GM19240 (cell line): Measurements from ENCODE around the gene BPIFA1.

Experiments used
- DNase-seq: peaks from one replicate; pipeline ENCODE4 v3.0.0; 2011; ENCODE audit warnings: low spot score; ENCODE audit not compliant: insufficient read length

Gene BPIFA1

DNA sequence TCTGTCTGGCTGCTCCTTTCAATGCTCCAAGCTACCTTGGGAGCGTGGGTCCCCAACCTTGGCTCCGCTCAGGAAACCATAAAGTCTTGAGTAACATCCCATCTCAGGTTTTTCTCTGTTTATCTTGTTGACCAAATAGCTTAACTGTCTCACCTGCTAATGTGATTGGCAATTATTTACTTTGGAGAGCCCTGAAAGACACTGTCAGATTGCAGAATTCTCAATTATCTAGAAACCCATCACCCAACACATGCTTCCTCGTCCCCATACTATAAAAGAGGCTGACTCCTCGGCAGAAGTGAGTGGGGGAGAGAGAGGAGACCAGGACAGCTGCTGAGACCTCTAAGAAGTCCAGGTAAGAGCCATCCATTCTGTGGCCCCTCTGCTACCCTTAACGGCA, at the start of gene BPIFA1:
Gene BPIFA1 (plus strand): TSS at position 301 of the 400 bp plus-strand sequence. CDS start 1,716 bp downstream, outside the sequence.
- no peak for DNase-seq

DNA sequence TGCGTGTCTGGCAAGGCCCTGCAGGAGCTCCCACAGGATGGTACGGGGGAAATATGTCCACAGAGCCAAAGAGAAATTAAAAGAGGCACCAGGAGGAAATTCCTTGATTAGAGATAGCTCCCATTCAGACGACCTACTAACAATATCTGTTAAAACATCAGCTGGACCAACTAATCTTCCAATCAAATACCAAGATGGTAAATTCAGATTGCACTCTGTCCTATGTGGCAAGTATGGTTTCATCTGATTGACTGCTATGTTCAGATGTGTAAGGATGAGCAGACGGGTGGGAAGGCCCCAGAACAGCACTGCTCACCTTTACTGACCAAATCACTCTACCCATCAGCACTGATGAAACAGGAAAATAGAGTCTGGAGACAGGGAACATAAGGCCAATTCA, 48.3 kb upstream of the BPIFA1 start:
- no peak for DNase-seq

- DNase-seq: no peak
Measured at GRCh38 chr20:33188421-33188820, 47.4 kb upstream of the BPIFA1 start.

GRCh38 chr20:33191484-33191883, 44.3 kb upstream of the BPIFA1 start:
- DNase-seq: no peak

DNA sequence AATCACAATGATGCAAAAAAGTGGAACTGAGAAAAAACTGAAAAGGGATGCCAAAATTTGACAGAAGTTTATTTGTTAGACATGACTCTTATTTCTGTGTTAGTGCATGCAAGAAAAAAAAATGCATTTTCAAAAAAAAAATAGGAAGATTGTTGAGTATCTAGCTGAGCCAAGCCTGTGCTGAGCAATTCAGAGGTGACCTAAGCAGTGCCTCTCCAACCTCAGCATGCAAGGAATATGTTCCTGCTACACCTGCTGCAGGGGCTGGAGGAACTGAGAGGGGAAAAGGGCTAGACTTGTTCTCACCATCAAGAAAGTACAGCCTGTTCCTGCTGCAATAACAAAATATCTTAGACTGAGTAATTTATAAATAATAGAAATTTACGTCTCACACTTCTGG, 43.8 kb upstream of the BPIFA1 start:
- no peak for DNase-seq

DNA sequence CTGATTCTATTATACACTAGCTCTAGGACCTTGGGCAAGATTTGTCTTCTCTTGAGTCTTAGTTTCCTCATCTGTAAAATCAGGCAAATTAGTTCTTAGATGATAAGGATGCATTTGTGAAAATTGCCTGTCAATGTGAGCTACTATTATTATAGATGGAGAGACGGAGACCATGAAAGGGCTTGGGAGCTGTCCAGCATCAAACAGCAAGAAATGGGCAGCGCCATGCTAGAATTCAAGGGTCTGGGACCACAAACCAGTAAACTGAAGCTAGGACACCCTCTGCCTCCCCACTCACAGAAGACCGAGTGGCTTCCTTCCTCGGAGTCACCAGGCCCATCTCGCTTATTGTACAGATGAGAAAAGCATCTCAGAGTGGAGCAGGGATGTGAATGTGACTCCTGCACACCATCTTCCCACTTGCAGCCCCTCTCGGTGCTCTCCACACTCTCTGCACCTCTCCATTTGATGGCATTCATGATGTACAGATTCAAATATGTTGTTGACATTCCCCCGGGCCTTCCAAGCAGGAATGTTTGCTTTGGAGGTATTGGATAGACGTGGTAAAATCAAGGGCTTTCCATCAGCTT, 42.8 kb upstream of the BPIFA1 start:
- no peak for DNase-seq

DNA sequence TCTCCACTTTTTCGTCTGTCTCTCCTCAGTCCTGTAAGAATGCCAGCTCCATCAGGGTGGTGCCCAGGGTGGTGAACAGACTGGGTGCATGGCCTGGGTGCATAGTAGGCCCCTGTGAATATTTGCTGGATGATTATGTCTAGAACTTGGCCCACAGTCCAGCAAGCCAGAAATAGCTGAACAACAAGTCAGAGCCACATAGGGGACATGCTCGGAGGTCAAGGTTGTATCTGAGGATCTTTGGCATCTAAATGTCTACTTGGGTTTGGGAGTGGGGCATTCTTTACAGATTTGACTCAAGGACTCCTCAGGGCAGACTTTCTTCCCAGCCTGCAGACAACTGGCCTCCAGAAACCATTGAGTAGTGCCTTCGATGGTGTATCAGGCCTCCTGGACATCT, 36.8 kb upstream of the BPIFA1 start:
- DNase-seq: no peak

GRCh38 chr20:33202451-33202850, 33.3 kb upstream of the BPIFA1 start:
- DNase-seq: no peak

DNA sequence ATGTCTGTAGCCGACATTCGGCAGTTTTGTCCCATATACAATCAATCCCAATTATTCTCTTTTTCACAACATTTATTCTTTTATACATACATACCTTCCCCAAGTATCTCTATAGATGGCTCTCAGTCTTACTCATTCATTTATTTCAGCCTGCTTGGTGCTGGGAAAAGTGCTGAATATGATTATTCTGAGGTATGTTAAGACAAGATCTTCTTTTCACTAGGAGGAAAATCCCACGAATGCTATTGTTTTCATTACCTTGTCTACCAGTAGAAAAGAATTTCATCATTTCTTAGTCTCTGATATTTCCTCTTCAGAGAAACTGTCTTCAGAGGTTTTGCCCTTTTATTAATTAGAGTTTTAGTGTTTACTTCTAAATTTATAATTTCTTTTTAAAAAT, 32.4 kb upstream of the BPIFA1 start:
- DNase-seq: no peak

GRCh38 chr20:33209789-33210188, 26.0 kb upstream of the BPIFA1 start:
- DNase-seq: peak; percentile 35

- no peak for DNase-seq
Measured at GRCh38 chr20:33210371-33210770, 25.4 kb upstream of the BPIFA1 start.

DNA sequence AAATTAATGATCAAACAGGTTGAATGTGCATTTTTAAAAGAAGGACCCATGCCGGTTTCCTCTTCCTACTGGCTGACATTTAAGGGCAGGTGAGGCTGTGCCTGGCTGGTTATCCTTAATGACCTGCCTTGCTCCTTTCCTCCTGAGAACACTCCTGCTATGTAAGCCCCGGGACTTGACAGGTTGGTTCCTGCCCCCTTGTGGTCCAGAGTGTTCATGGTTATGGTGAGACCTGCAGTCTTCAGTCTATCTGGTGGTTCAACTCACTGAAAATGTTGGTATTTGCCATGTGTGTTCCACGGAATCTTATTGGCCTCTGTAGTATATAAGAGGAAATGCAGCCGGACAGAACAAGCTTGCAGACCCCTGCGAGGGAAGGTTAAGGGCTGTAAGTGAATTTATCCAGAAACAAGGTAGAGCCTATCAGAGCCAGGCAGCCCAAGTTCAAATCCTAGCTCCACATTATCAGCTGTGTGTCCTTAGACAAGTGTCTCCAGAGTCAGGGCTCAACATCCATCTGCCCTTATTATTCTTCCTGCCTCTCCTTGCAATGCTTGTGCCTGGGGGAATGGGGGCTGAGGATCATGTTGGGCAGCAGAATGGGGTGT, 23.9 kb upstream of the BPIFA1 start:
- DNase-seq: peak; percentile 51

- no peak for DNase-seq
Measured at GRCh38 chr20:33217052-33217451, 18.7 kb upstream of the BPIFA1 start, which contains the start of gene BPIFA3. TSS of gene BPIFA3 (plus strand) at chr20:33217352. CDS start at chr20:33217537, 185 bp downstream.

DNA sequence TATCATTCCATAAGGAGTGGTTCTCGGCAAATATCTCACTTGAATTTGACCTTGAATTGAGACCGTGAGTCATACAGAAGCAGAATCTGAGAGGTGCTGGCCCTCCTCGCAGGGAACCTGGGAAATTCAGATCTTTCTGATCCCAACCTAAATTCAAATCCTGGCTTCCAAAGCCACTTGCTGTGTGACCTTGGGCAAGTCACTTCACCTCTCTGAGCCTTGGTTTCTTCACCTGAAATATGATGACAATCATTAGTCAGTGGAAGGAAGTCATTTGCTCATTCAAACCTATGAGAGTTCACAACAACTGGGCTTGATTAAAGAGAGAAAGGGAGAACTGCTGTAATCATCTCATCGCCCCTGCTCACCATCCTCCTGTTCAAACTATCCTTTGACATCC, 11.4 kb upstream of the BPIFA1 start:
- no peak for DNase-seq

- DNase-seq: no peak
Measured at GRCh38 chr20:33229843-33230242, 6.0 kb upstream of the BPIFA1 start.

DNA sequence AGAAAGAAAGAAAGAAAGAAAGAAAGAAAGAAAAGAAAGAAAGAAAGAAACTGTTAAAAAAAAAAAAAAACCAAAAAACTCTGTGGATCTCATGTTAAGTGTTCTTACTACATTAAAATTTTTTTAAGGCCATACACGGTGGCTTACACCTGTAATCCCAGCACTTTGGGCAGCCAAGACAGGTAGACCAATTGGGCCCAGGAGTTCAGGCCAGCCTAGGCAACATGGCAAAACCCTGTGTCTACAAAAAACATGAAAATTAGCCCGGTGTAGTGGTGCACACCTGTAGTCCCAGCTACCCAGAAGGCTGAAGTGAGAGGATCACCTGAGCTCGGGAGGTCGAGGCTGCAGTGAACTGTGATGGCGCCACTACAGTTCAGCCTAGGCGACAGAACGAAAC, 4.6 kb upstream of the BPIFA1 start:
- DNase-seq: no peak

DNA sequence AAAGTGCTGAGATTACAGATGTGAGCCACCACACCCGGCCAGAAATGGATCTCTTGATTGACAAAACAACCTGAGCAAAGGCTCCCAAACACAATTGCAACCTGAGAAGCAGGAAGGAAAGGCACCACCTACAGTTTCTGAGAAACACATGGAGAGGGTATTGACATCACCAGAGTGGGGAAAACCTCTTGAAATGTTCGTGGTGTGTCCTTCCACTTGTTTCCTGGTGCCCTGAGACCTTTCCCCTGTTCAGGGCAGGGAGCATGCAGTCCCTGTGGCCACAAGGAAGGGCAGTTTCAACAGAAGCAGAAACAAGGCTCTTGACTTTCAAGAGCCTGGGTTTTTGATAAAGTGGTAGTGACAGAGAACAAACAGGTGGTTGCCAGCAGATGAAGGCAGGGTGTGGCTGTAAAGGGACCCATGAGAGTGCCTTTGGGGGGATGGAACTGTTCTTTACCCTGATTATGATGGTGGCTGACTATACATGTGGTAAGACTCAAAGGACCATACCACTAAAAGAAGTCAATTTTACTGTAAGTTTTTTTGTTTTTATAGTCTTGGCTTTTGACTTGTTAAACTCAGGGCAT, 3.2 kb upstream of the BPIFA1 start:
- no peak for DNase-seq

GRCh38 chr20:33233129-33233774, 2.5 kb upstream of the BPIFA1 start:
- no peak for DNase-seq

DNA sequence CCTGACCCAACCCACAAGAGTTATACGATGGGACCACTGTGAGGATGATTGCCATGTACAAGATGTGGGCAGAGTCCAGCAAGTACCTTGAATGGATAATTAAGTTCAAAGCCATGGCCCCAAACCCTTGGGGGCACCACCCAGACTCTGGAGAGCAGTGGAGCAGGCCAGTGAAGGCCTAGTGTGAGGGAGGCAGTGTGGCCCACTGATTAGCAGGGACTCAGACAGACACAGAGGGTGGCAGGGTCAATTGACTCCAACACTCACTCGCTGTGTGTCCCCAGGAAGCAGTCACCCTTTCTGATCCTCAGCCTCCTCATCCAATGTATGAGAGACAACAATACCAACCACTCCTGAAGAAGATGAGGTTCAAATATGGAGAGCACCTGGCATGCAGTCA, 1.7 kb upstream of the BPIFA1 start:
- DNase-seq: no peak

DNA sequence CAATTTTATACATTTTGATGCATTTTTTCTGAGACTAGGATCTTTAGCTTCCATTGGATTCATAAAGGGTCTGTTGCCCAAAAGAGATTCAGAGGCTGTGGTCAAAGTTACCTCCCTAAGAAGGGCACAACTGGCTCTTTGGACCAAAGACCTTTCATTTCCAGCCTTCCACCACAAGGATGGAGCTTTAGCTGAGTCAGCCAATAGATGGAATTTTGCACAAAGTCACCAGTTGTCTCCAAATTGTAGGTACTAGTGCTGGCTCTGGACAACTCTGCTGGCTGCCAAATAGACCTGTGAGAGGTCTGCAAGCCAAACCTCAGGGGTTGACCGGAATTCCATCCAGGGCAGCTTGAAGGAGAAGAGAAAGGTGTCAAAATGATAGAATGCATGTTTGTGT, 555 bp downstream of the BPIFA1 start:
- DNase-seq: no peak

DNA sequence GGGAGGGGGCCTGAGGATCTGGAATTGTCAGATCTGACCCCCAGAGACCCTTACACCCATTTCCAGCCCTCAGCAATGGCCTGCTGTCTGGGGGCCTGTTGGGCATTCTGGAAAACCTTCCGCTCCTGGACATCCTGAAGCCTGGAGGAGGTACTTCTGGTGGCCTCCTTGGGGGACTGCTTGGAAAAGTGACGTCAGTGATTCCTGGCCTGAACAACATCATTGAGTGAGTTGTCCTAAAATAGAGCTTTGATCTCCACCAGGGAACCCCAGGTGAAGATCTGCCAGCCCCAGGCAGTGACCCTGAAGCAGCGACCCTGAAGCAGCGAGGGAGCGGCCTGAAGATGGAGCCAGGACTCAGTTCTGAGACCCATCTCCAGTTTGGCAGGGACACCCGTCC, 2.2 kb downstream of the BPIFA1 start:
- DNase-seq: no peak

- no peak for DNase-seq
Measured at GRCh38 chr20:33239418-33239817, 3.6 kb downstream of the BPIFA1 start.
